ENCODE results near the gene TPRX1. TPM values are rescaled to one million over a fixed set of nuclear protein-coding genes. Genes with fewer than 3 reads are reported as not detected.
A peak's percentile ranks its signal among the peaks of the same experiment; 100 is the strongest.

TPRX1 gene
- total and polyA plus RNA-seq, 9 of the 15 experiments (the other 6 are each of a cell fraction or from before 2014, with no cell fraction given): not detected

DNA sequence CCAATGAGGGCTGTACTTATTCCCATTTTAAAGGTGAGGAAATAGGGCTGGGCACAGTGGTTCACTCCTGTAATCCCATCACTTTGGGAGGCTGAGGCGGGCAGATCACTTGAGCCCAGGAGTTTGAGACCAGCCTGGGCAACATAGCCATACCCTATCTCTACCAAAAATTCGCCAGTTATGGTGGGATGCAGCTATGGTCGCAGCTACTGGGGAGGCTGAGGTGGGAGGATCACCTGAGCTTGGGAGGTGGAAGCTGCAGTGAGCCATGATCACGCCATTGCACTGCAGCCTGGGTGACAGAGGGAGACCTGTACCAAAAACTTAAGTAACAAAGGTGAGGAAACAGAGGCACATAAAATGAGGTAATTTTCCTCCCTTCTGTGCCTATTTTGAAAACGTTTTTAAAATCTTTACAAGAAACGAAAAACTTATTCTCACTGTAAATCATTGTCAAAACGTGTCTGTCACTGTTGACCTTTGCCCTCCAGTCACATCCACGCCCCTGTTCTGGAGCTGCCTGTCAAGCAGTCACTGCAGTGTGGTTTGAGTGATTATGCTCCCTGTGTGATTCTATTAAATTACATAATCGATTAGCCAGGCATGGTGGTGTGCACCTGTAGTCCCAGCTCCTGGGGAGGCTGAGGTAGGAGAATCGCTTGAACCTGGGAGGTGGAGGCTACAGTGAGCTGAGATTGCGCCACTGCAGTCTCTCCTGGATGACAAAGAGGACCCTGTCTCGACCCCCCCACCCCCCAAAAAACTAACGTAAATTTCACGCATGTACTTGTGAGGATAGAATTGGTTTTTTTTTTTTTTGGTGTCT, 46.5 kb downstream of the TPRX1 start:
- ChIA-PET CTCF (ENCODE audit: low intra/inter-chr PET ratio) (no interaction called here), POLR2A (interaction anchor here (0.5 to 3.4 kb wide), 10 partner anchors 9 to 497 kb away, joined by 3 to 17 read pairs (median 4); partner anchors contain the start of gene NOP53)
- H3K4me1 ChIP-seq (replicated peaks in 1 of 2; ENCODE audit: control insufficient read depth in 2 of 2, insufficient read depth in 2 of 2, low read length in 2 of 2): peaks cover 0 to 15% of the 10 kb centered on the region in 2 experiments; a peak in 2 of 5 replicates
- in situ Hi-C loops (cut with MboI) (no loop called here), intact Hi-C loops (cut with micrococcal nuclease) (no loop called here)
- peak; percentile 65 for FAIRE-seq
- H4K20me1 ChIP-seq (replicated peaks; ENCODE audit: control insufficient read depth, insufficient read depth, low read length): peaks cover 7% of the 10 kb centered on the region
- TF ChIP-seq COPS2 (conservative IDR thresholded peaks at IDR 0.05) (no peak), NR2C2 (CRISPR knock-in tag; IDR thresholded peaks at IDR 0.05) (0 out of 2 replicates have a peak, but pooled peaks have one; percentile 41), NR2C2 (tag; IDR thresholded peaks at IDR 0.05) (peak; percentile 56; the same call in 1 of the 2 replicates), ZNF280A (IDR thresholded peaks at IDR 0.05; ENCODE audit: low read depth, partially characterized antibody) (no peak), SRF (CRISPR knock-in tag; IDR thresholded peaks at IDR 0.05) (no peak), PBX2 (CRISPR knock-in tag; IDR thresholded peaks at IDR 0.05; ENCODE audit: low read depth) (no peak), PBX2 (tag; conservative IDR thresholded peaks at IDR 0.05; ENCODE audit: low read depth) (peak; percentile 59; the same call in 1 of the 2 replicates), MEIS2 (IDR thresholded peaks at IDR 0.05; ENCODE audit: partially characterized antibody) (peak; percentile 82), BRD4 (IDR thresholded peaks at IDR 0.05) (no peak), CC2D1A (IDR thresholded peaks at IDR 0.05) (no peak), NR2C1 (IDR thresholded peaks at IDR 0.05) (peak; percentile 74), NR2C1 (tag; IDR thresholded peaks at IDR 0.05) (peak; percentile 77), POLR2A (conservative IDR thresholded peaks at IDR 0.05) (0 out of 2 replicates have a peak, but pooled peaks have one; percentile 60), SUPT5H (IDR thresholded peaks at IDR 0.05) (peak; percentile 54; the same call in 1 of the 2 replicates), POLR2B (IDR thresholded peaks at IDR 0.05; ENCODE audit: low read depth, partially characterized antibody) (peak; percentile 17)
- TF ChIP-seq, protein P1, sequence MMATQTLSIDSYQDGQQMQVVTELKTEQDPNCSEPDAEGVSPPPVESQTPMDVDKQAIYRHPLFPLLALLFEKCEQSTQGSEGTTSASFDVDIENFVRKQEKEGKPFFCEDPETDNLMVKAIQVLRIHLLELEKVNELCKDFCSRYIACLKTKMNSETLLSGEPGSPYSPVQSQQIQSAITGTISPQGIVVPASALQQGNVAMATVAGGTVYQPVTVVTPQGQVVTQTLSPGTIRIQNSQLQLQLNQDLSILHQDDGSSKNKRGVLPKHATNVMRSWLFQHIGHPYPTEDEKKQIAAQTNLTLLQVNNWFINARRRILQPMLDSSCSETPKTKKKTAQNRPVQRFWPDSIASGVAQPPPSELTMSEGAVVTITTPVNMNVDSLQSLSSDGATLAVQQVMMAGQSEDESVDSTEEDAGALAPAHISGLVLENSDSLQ (IDR thresholded peaks at IDR 0.05): peak; percentile 88
- peak; percentile 24; the same call in 1 of the 3 replicates for ATAC-seq
- H3K27me3 ChIP-seq (ENCODE audit: control insufficient read depth in 2 of 2, insufficient read depth in 2 of 2, low read length in 2 of 2): no peaks in the 10 kb centered on the region
- H3K4me2 ChIP-seq (ENCODE audit: insufficient read depth, low read length): no peak overlapping the region
- peak in 1 of 4 experiments; percentile 32 for DNase-seq (ENCODE audit: extremely low read depth in 1 of 4, low spot score in 3 of 4)
- no peaks in the 10 kb centered on the region for H3K9me3 ChIP-seq (replicated peaks; ENCODE audit: control insufficient read depth, insufficient read depth, low read depth, low read length)
- H2AFZ ChIP-seq (ENCODE audit: low read depth, low read length): no peak overlapping the region
- H3K4me3 ChIP-seq: no peak overlapping the region
- no peak overlapping the region for H3K9ac ChIP-seq (ENCODE audit: insufficient read depth in 1 of 2, low read depth in 2 of 2, low read length in 2 of 2)
- H3K79me2 ChIP-seq (ENCODE audit: control insufficient read depth, insufficient read depth, low read length): no peaks in the 10 kb centered on the region
- H3K27ac ChIP-seq (ENCODE audit: extremely low read depth, low read depth, low read length): no peak overlapping the region
- BruUV-seq (replicated peaks): no TSS peak
- peaks cover 65% of the 10 kb centered on the region; the same call in 2 of the 3 replicates for H3K36me3 ChIP-seq (ENCODE audit: control insufficient read depth, insufficient read depth, low read length)
- WGBS (ENCODE audit: insufficient coverage, low coverage, missing lambda C conversion rate): 67% methylated on average over 14 of the region's 14 CpGs
- H3K9me1 ChIP-seq (ENCODE audit: control insufficient read depth, insufficient read depth, low read length): no peaks in the 10 kb centered on the region
